ENCODE data around the gene MKKS. TPM values are rescaled to one million over a fixed set of nuclear protein-coding genes. Genes with fewer than 3 reads are reported as not detected.

The MKKS gene
- total and polyA plus RNA-seq, 2 of the 13 experiments (the other 11 are each of a cell fraction or from before 2014, with no cell fraction given): 26.7 to 34.5 TPM

DNA sequence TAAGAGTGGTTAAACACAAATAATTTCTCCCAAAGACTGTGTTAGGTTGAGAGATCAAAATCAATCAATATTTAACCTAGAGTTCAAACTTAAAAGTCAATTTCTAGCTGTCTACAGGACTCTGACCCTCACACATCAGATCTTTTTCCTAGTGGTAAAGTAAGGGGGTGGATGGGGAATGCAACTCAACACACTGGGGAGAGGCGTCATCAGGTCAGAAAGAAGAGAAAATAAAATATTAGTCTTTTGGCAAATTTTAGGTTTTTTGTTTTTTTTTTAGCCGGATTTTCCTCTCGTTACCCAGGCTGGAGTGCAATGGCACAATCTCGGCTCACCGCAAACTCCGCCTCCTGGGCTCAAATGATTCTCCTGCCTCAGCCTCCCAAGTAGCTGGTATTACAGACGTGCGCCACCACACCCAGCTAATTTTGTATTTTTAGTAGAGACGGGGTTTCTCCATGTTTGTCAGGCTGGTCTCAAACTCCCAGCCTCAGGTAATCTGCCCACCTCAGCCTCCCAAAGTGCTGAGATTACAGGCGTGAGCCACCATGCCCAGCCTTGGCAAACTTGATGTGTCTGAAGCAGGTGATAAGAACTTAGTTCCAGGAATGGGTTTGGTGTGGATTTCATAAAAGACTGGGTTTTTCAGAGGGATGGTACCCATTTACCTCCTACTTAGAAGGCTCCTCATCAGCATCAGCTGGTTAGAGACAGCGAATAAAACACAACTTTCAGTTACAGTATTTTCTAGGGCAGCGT, 65.9 kb downstream of the MKKS start (continued):
- TF ChIP-seq, protein P1, sequence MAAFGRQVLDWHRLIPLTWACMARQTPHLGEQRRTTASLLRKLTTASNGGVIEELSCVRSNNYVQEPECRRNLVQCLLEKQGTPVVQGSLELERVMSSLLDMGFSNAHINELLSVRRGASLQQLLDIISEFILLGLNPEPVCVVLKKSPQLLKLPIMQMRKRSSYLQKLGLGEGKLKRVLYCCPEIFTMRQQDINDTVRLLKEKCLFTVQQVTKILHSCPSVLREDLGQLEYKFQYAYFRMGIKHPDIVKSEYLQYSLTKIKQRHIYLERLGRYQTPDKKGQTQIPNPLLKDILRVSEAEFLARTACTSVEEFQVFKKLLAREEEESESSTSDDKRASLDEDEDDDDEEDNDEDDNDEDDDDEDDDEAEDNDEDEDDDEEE (CRISPR knock-in tag; IDR thresholded peaks at IDR 0.05): no peak
- no peak for TF ChIP-seq HNRNPH1 (optimal IDR thresholded peaks at IDR 0.05; ENCODE audit: low read depth, low read length)
- no peak for TF ChIP-seq GABPA (IDR thresholded peaks at IDR 0.05; ENCODE audit: low read depth, low read length)
- TF ChIP-seq GABPA (CRISPR knock-in tag; IDR thresholded peaks at IDR 0.05; ENCODE audit: low read depth): peak; percentile 63
- TF ChIP-seq ZBTB7A (CRISPR knock-in tag; IDR thresholded peaks at IDR 0.05): no peak
- no peak for TF ChIP-seq HNRNPUL1 (IDR thresholded peaks at IDR 0.05; ENCODE audit: low read depth, low read length)
- no peak for TF ChIP-seq HES4 (CRISPR knock-in tag; IDR thresholded peaks at IDR 0.05; ENCODE audit: borderline replicate concordance)
- TF ChIP-seq, protein P2, sequence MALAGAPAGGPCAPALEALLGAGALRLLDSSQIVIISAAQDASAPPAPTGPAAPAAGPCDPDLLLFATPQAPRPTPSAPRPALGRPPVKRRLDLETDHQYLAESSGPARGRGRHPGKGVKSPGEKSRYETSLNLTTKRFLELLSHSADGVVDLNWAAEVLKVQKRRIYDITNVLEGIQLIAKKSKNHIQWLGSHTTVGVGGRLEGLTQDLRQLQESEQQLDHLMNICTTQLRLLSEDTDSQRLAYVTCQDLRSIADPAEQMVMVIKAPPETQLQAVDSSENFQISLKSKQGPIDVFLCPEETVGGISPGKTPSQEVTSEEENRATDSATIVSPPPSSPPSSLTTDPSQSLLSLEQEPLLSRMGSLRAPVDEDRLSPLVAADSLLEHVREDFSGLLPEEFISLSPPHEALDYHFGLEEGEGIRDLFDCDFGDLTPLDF (CRISPR knock-in tag; IDR thresholded peaks at IDR 0.05): peak; percentile 23; the same call in 1 of the 2 replicates
- TF ChIP-seq CBX2 (IDR thresholded peaks at IDR 0.05; ENCODE audit: low read depth, low read length): no peak
- no peak for TF ChIP-seq CBX2 (CRISPR knock-in tag; IDR thresholded peaks at IDR 0.05; ENCODE audit: low read depth)
- peak; percentile 85 for TF ChIP-seq PPARG (CRISPR knock-in tag; conservative IDR thresholded peaks at IDR 0.05)
- no peak for TF ChIP-seq ZNF720 (CRISPR knock-in tag; IDR thresholded peaks at IDR 0.05)
- no peak for TF ChIP-seq NR3C1 (CRISPR knock-in tag; IDR thresholded peaks at IDR 0.05)
- TF ChIP-seq GATA4 (IDR thresholded peaks at IDR 0.05; ENCODE audit: borderline replicate concordance, low read depth): peak; percentile 88
- TF ChIP-seq CEBPB (IDR thresholded peaks at IDR 0.05; ENCODE audit: borderline replicate concordance, low read depth, low read length): no peak
- TF ChIP-seq, protein P3, sequence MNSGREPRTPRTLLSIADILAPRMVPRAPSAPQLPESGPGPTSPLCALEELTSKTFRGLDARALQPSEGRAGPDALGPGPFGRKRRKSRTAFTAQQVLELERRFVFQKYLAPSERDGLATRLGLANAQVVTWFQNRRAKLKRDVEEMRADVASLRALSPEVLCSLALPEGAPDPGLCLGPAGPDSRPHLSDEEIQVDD (CRISPR knock-in tag; IDR thresholded peaks at IDR 0.05; ENCODE audit: borderline replicate concordance): no peak
- TF ChIP-seq GPN1 (CRISPR knock-in tag; IDR thresholded peaks at IDR 0.05; ENCODE audit: borderline replicate concordance): no peak
- TF ChIP-seq ZNF713 (CRISPR knock-in tag; IDR thresholded peaks at IDR 0.05): no peak
- TF ChIP-seq ZSCAN31 (CRISPR knock-in tag; IDR thresholded peaks at IDR 0.05; ENCODE audit: low read depth): peak; percentile 48; the same call in 1 of the 2 replicates
- no peak for TF ChIP-seq HOXA7 (CRISPR knock-in tag; IDR thresholded peaks at IDR 0.05)
- TF ChIP-seq RFX1 (IDR thresholded peaks at IDR 0.05): no peak
- no peak; the same call in 1 of the 2 replicates for TF ChIP-seq ETV5 (CRISPR knock-in tag; IDR thresholded peaks at IDR 0.05; ENCODE audit: borderline replicate concordance)
- TF ChIP-seq ZNF569 (CRISPR knock-in tag; IDR thresholded peaks at IDR 0.05; ENCODE audit: borderline replicate concordance): no peak
- TF ChIP-seq, protein P4, sequence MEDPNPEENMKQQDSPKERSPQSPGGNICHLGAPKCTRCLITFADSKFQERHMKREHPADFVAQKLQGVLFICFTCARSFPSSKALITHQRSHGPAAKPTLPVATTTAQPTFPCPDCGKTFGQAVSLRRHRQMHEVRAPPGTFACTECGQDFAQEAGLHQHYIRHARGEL (CRISPR knock-in tag; IDR thresholded peaks at IDR 0.05): no peak
- TF ChIP-seq ZNF530 (CRISPR knock-in tag; IDR thresholded peaks at IDR 0.05; ENCODE audit: low read depth): no peak
- no peak; the same call in 1 of the 2 replicates for TF ChIP-seq MED13 (CRISPR knock-in tag; IDR thresholded peaks at IDR 0.05)

Data from HepG2 (cell line).